Measurements from ENCODE around the gene LSM6.

LSM6 gene

GRCh38 chr4:146186596-146186995 is 11.1 kb downstream of the LSM6 start:
- no peak for DNase-seq

GRCh38 chr4:146190456-146190855 is 14.9 kb downstream of the LSM6 start:
- no peak for DNase-seq

- no peak for DNase-seq
Measured at GRCh38 chr4:146191766-146192458, 16.4 kb downstream of the LSM6 start.

GRCh38 chr4:146193628-146194027 is 18.1 kb downstream of the LSM6 start:
- no peak for DNase-seq

GRCh38 chr4:146194212-146194611 is 18.7 kb downstream of the LSM6 start:
- no peak for DNase-seq

- no peak for DNase-seq
Measured at GRCh38 chr4:146202665-146203064, 27.1 kb downstream of the LSM6 start.

GRCh38 chr4:146207410-146207809 is 31.9 kb downstream of the LSM6 start:
- no peak for DNase-seq

GRCh38 chr4:146210890-146211289 is 35.4 kb downstream of the LSM6 start:
- no peak for DNase-seq

GRCh38 chr4:146211440-146211839 is 35.9 kb downstream of the LSM6 start:
- DNase-seq = no peak

GRCh38 chr4:146212781-146213180 is 37.3 kb downstream of the LSM6 start:
- DNase-seq = no peak

GRCh38 chr4:146214238-146214637 is 38.7 kb downstream of the LSM6 start, which contains the start of gene REELD1:
Gene REELD1, plus strand, starts transcription at chr4:146214538. Its CDS starts 2,415 bp downstream, at chr4:146216953.
- no peak for DNase-seq

- no peak for DNase-seq
Measured at GRCh38 chr4:146222313-146222712, 46.8 kb downstream of the LSM6 start.

GRCh38 chr4:146224326-146224966 is 48.9 kb downstream of the LSM6 start:
- DNase-seq = no peak

GRCh38 chr4:146229406-146229805 is 53.9 kb downstream of the LSM6 start:
- no peak for DNase-seq

GRCh38 chr4:146232131-146232722 is 56.7 kb downstream of the LSM6 start:
- no peak for DNase-seq

- no peak for DNase-seq
Measured at GRCh38 chr4:146235654-146236177, 60.2 kb downstream of the LSM6 start.

GRCh38 chr4:146236216-146236615 is 60.7 kb downstream of the LSM6 start:
- DNase-seq = no peak

- DNase-seq = no peak
Measured at GRCh38 chr4:146237092-146237491, 61.6 kb downstream of the LSM6 start.

GRCh38 chr4:146238107-146238506 is 62.6 kb downstream of the LSM6 start:
- no peak for DNase-seq

Data from stimulated activated CD4-positive, alpha-beta T cell treated with anti-CD3 and anti-CD28 coated beads, Interleukin-4, amount 100 ng/mL, for 1 hour (primary cell).